Measurements from ENCODE around the gene NUTM2E. TPM values are rescaled to one million over a fixed set of nuclear protein-coding genes. Genes with fewer than 3 reads are reported as not detected.
"Not testable (repeated sequence)": the region's sequence is repeated elsewhere in the genome, so short reads cannot be mapped to it uniquely, and the experiment has no call there.

The NUTM2E gene
- total RNA-seq, 1 donor from 2014 or later, result 0.07 TPM

GRCh38 chr10:79791906-79792517, 34.5 kb upstream of the NUTM2E start:
- not testable (repeated sequence) for H3K9me3 Mint-ChIP-seq; H3K27ac ChIP-seq; H3K4me1 ChIP-seq; H3K4me2 ChIP-seq; H3K27me3 Mint-ChIP-seq (ENCODE audit: insufficient read depth, low read depth); H3K9me3 ChIP-seq (ENCODE audit: low read depth); H3K9ac ChIP-seq; H2AFZ ChIP-seq (replicated peaks); H3K4me3 ChIP-seq; H4K20me1 ChIP-seq (ENCODE audit: low read depth); H3K4me3 Mint-ChIP-seq; H3F3A ChIP-seq (ENCODE audit: low read depth); H3K27me3 ChIP-seq; H3K4me1 Mint-ChIP-seq; H3K79me2 ChIP-seq (ENCODE audit: low read depth); DNase-seq (ENCODE audit: low spot score); H3K36me3 Mint-ChIP-seq; H3K27ac Mint-ChIP-seq; H3K36me3 ChIP-seq

- not testable (repeated sequence) for H3K4me1 Mint-ChIP-seq; H3K4me3 ChIP-seq; H2AFZ ChIP-seq (replicated peaks); H3F3A ChIP-seq (ENCODE audit: low read depth); DNase-seq (ENCODE audit: low spot score); H3K9me3 Mint-ChIP-seq; H3K27me3 Mint-ChIP-seq (ENCODE audit: insufficient read depth, low read depth); H3K27ac Mint-ChIP-seq; H3K36me3 Mint-ChIP-seq; H4K20me1 ChIP-seq (ENCODE audit: low read depth); H3K4me2 ChIP-seq; H3K4me3 Mint-ChIP-seq; H3K9ac ChIP-seq; H3K27me3 ChIP-seq; H3K27ac ChIP-seq; H3K79me2 ChIP-seq (ENCODE audit: low read depth); H3K4me1 ChIP-seq; H3K36me3 ChIP-seq; H3K9me3 ChIP-seq (ENCODE audit: low read depth)
These were observed 27.2 kb upstream of the NUTM2E start for GRCh38 chr10:79799337-79799736.

- H3K9ac ChIP-seq; H3K4me1 ChIP-seq; H3K9me3 ChIP-seq (ENCODE audit: low read depth); H3K27ac ChIP-seq; H2AFZ ChIP-seq (replicated peaks); H3F3A ChIP-seq (ENCODE audit: low read depth); H3K27me3 ChIP-seq; H3K9me3 Mint-ChIP-seq; H3K4me1 Mint-ChIP-seq; H3K36me3 Mint-ChIP-seq; H3K27ac Mint-ChIP-seq; H3K4me3 Mint-ChIP-seq; H3K79me2 ChIP-seq (ENCODE audit: low read depth); H3K4me2 ChIP-seq; H3K36me3 ChIP-seq; H3K27me3 Mint-ChIP-seq (ENCODE audit: insufficient read depth, low read depth); DNase-seq (ENCODE audit: low spot score); H3K4me3 ChIP-seq; H4K20me1 ChIP-seq (ENCODE audit: low read depth): not testable (repeated sequence)
These were observed 20.7 kb upstream of the NUTM2E start for GRCh38 chr10:79805857-79806256.

DNA sequence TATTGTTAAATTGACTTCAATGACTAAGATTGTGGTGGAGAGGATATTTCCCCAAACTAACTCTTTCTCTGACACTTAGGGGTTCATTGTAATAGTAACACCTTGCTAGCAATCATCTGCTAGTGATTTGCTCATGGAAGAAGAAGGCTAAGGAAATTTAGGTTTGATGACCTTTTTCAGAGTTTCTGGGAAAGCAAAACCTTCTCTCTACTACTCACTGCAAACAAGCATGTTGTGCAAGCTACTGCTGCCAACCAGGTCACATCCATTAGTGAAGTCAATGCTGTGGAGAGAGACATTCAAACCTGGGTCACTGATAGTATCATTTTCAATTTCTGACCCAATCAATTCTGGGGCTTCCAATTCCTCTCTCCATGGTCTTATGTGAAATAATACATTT, 14.6 kb upstream of the NUTM2E start:
- H3K9me3 ChIP-seq (ENCODE audit: low read depth); H4K20me1 ChIP-seq (ENCODE audit: low read depth); H3K4me3 ChIP-seq; H3K79me2 ChIP-seq (ENCODE audit: low read depth); H3K9me3 Mint-ChIP-seq; H3K9ac ChIP-seq; H3K4me1 Mint-ChIP-seq; H3F3A ChIP-seq (ENCODE audit: low read depth); H2AFZ ChIP-seq (replicated peaks); H3K27me3 ChIP-seq; H3K4me2 ChIP-seq; H3K4me3 Mint-ChIP-seq; H3K27me3 Mint-ChIP-seq (ENCODE audit: insufficient read depth, low read depth); H3K36me3 Mint-ChIP-seq; H3K4me1 ChIP-seq; H3K27ac ChIP-seq; H3K27ac Mint-ChIP-seq; DNase-seq (ENCODE audit: low spot score); H3K36me3 ChIP-seq: not testable (repeated sequence)

- H3K4me3 Mint-ChIP-seq; H3K9me3 ChIP-seq (ENCODE audit: low read depth); H3K9ac ChIP-seq; H3K4me1 Mint-ChIP-seq; H2AFZ ChIP-seq (replicated peaks); H4K20me1 ChIP-seq (ENCODE audit: low read depth); H3K27ac ChIP-seq; H3F3A ChIP-seq (ENCODE audit: low read depth); DNase-seq (ENCODE audit: low spot score); H3K4me1 ChIP-seq; H3K36me3 ChIP-seq; H3K27me3 Mint-ChIP-seq (ENCODE audit: insufficient read depth, low read depth); H3K4me2 ChIP-seq; H3K9me3 Mint-ChIP-seq; H3K27ac Mint-ChIP-seq; H3K4me3 ChIP-seq; H3K79me2 ChIP-seq (ENCODE audit: low read depth); H3K36me3 Mint-ChIP-seq; H3K27me3 ChIP-seq: not testable (repeated sequence)
These were observed 10.2 kb upstream of the NUTM2E start for GRCh38 chr10:79816290-79816689.

DNA sequence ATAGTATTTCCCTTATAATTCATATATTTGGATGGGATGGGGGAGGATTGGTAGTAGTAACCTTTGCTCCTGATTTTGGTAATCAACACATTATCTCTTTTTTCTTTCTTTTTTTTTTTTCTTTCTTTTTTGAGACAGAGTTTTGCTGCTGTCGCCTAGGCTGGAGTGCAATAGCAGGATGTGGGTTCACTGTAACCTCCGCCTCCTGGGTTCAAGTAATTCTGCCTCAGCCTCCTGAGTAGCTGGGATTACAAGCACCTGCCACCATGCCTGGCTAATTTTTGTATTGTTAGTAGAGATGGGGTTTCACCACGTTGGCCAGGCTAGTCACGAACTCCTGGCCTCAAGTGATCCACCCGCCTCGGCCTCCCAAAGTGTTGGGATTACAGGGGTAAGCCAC, 3.2 kb upstream of the NUTM2E start:
- not testable (repeated sequence) for H3K27ac Mint-ChIP-seq; H3K36me3 ChIP-seq; H3K4me2 ChIP-seq; DNase-seq (ENCODE audit: low spot score); H3K4me3 Mint-ChIP-seq; H3K4me1 ChIP-seq; H3K27ac ChIP-seq; H2AFZ ChIP-seq (replicated peaks); H3K4me3 ChIP-seq; H3F3A ChIP-seq (ENCODE audit: low read depth); H3K27me3 ChIP-seq; H3K36me3 Mint-ChIP-seq; H3K9ac ChIP-seq; H3K9me3 Mint-ChIP-seq; H3K4me1 Mint-ChIP-seq; H3K27me3 Mint-ChIP-seq (ENCODE audit: insufficient read depth, low read depth); H3K9me3 ChIP-seq (ENCODE audit: low read depth)
- H4K20me1 ChIP-seq (ENCODE audit: low read depth), result peaks cover 13% of the 10 kb centered on the region
- H3K79me2 ChIP-seq (ENCODE audit: low read depth), result peaks cover 40% of the 10 kb centered on the region

Data from neural progenitor cell (in vitro differentiated cells).